HG03378 (cell line): ENCODE measurements around the gene LAMA5.

Experiments used
- ATAC-seq: cut with Tn5 transposase; IDR thresholded peaks from one replicate; pipeline ENCODE4 v1.9.1; 2021; ENCODE audit warnings: mild to moderate bottlenecking, moderate library complexity; ENCODE audit not compliant: unreplicated experiment

LAMA5 gene

GRCh38 chr20:62370807-62371587 is 3.9 kb upstream of the LAMA5 start:
- ATAC-seq: no peak

GRCh38 chr20:62370115-62370806 is 3.1 kb upstream of the LAMA5 start:
- ATAC-seq: no peak

- ATAC-seq: no peak
These were observed 2.7 kb upstream of the LAMA5 start for GRCh38 chr20:62369815-62370114.

GRCh38 chr20:62368976-62369814 is 2.1 kb upstream of the LAMA5 start:
- ATAC-seq: no peak

GRCh38 chr20:62368392-62368975 is 1.4 kb upstream of the LAMA5 start:
- ATAC-seq: no peak

- ATAC-seq: no peak
These were observed 700 bp upstream of the LAMA5 start for GRCh38 chr20:62367633-62368391.

- no peak for ATAC-seq
These were observed 559 bp downstream of the LAMA5 start for GRCh38 chr20:62366370-62367135.

DNA sequence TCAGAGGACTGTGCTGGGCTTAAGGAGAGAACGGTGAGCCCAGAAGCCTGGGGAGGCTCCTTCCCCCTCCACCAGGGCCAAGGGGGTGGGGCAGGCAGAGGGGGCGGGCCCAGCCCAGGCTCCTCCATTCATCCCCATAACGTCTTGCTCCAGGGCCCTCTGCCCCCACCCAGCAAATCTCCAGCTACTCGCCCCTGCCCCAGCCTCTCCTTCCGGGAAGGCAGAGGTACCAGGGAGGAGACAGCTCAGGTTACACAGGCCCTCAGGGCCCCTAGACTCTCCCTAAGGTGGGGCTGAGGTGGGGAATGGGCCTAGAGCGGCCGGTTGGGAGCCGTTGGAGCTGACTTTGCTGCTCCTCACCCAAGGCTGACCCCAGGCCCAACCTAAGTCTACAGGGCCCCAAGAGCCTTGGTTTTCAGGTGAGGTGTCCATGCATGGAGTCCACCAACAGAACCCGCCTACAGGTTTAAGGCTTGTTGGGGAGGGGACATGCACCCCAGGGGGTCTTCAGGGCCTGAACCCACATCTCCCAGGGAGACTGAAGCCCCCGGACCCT is 1.2 kb downstream of the LAMA5 start:
- no peak for ATAC-seq

DNA sequence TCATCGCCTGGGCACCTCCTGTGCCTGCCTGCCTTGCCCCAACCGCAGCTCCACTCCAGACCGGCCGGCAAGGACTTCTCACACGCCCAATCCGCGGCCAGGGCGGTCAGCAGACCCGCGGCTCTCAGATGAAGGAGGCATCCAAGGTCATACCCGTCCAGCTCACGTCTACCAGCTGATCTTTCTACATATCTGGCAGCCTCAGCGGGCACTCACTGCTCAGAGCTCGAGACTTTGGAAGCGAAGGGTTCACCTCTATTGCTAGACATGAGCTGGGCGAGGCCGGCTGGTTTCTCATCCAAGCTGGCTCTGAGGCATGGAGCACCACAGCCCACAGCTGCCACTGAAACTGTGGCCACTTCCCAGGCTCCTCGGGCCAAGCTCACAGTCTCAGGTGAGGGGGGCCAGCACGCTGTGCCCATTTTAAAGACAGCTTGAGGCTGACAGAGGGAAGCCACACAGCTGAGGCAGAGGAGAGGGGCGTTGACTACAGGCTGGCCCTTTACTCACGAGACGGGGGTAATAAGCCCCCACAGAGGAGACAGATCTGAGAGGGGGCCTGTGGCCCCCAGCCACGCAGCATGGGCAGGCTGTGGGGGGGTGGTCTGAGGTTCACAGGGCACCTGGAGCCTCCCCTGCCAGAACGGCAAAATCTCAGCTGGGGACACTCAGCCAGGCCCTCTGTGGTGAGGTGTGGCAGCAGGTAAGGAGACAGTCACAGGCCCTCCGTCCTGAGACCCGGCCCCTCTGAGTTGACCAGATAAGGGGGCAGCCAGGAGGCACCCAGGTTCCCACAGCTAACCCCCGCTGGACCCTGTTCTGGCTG is 2.0 kb downstream of the LAMA5 start:
- no peak for ATAC-seq

DNA sequence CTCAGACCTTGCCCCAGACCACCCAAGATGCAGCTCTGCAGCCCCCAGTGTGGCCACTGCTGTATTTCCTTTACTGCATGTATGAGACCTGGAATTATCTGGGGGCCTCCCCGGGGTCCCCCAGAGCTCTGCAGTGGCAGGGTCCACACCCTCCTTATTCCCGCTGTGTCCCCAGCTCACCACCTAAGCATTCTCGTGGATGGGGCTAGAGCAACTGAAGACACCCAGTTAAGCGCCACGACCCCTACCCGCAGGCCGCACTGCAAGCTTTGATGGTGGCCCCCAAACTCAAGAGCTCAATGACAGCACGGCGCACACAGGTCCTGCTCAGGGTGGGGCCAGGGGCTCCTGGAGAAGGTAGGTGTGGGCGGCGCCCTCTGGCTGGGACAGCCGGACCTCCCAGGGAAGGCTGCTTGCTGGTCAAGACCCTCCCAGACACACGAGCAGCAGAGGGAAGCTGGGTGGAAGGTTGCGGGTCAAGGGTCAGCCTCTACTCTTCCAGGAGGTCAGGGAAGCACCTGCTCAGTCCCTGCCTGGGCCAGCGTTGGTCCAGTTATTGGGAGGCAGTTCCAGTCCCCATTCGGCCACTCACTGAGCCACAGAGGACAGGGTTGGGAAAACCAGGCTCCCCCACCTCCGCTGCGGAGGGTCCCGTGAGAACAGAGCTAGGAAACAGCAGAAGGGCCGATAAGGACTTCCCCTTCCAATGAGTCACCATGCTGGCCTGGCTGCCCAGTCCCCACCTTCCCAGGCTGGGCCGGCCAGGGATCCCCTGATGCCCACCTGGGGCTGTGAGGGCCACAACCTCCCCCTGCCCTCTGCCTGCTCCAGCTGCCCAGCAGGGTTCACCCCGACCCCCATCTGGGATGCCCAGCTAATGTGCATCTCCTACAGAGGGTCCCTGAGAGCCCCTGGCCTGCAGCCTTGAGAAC is 2.9 kb downstream of the LAMA5 start:
- ATAC-seq: no peak

- ATAC-seq: no peak
These were observed 3.9 kb downstream of the LAMA5 start for GRCh38 chr20:62362991-62363919.

DNA sequence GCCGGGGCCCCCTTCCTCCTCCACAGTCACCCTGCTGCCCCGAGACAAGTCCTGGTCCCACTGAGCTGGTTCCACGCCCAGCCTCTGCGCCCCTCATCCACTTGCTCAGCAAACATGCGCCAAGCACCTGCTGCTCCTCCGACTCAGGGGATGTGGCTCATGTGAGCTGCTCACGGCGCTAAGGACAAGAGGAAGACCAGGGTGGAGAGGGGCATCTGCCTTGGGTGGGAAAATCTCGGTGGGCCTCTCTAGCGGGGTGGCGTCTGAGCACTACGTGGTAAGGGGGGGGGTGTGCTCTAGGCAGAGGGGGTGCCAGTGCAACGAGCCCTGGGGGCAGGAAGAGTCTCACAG is 4.5 kb downstream of the LAMA5 start:
- ATAC-seq: no peak

DNA sequence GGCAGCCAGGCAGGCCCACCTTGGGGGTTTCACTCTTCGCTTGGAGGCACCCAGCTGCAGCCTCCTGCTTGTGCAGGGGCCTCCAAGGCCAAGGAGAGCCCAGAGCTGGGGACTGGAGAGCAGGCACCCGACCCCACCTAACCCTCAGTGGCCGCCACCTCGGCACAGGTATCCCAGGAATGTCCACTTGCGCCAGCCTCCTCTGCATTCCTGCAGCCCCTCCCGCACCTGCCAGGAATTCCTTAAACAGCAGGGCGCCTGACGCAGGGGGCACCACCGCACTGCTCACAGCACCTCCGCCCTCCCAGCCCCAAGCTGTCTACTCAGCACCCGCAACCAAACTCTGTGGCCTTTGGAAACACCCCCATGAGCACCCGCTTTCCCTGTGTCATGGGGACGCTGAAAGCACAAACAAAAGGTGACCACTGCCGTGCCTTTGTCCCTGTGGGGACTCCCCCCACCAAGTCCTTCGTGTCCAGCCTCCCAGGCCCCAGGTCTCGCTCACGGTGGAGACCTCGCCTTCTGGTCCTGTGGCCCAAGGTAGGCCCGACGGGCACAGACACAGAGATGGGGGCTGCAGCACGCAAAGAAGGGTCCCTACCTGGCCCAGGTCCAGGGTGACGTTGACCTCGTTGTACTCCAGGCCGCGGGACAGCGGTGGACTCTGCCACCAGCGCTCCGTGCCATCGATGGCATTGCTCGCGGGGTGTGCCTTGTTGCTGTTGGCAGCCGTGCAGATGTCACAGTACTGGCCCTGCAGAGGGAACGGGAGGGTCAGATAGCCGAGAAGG is 5.1 kb downstream of the LAMA5 start:
- no peak for ATAC-seq

DNA sequence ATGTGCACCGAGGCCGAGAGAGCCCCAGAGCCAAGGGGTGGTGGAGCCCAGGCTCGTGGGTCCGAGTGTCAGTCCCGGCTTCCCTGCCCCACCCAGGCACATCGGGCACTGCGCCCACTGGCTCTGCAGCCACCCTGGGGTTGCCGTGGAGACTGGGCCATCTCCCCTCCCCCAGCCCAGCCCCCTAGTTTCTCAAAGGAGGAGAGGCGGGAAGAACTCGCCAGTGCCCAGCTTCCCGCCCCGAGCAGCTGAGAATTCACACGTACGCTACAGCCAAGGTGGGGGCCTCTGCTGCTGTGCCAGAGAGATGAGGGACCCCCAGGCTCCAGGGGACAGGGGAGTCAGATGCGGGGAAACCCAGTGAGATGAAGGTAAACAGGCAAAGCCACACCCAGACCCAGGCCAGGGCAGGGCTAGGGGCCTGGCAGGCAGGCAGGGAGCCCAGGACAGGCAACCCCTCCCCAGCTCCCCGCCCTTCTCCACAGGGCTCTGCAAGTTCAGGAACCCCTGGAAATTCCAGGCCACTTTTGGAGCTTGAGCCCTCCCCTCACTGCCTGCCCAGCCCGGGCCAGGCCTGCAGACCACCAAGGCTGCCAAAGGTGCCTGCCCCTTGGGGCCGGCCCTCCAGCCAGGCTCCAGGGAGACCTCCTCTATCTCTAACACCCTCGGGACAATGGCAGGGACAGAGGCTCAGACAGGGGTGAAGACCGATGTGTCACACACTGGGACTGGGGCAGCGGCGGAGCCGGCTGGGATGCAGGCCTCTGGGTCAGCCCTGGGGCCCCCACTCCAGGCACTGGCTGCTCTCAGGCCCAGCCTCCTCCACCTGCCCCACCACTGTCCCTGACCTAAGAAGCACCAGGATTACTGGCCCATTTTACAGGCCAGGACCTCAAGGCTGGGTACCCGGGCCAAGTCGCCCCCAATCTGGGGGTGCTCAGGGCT is 6.0 kb downstream of the LAMA5 start:
- no peak for ATAC-seq
